Transverse colon (tissue), 3 donors: ENCODE results near the gene ALG14.

Experiments used
- CTCF ChIP-seq, 5 experiments: fragments of 200-600 bp in 3 of 5; fragments of 450-650 bp in 2 of 5; sonication (generic) in 3 of 5; IDR thresholded peaks; 1 replicate in 2 of 5; 2 replicates in 3 of 5; pipeline ENCODE4 v1.5.1; 2016 to 2017; ENCODE audit warnings: antibody characterized with exemption in 5 of 5, inconsistent platforms in 3 of 5, mild to moderate bottlenecking in 2 of 5, moderate library complexity in 1 of 5
- POLR2A ChIP-seq: fragments of 450-650 bp; IDR thresholded peaks from one replicate; pipeline ENCODE4 v1.6.1; 2016; ENCODE audit warnings: antibody characterized with exemption, mild to moderate bottlenecking, moderate library complexity

GRCh38 chr1:94931254-94931841, 141.4 kb downstream of the ALG14 start:
- TF ChIP-seq CTCF (IDR thresholded peaks at IDR 0.05) (no peak), POLR2A (no peak)
